IPS DF 4.7 (cell line): ENCODE data around the gene ZNF394.

Experiments used
- DNase-seq: peaks from one replicate; pipeline ENCODE4 v3.0.0-alpha.2; 2013; ENCODE audit warnings: low spot score; ENCODE audit errors: extremely low read depth

Gene ZNF394

GRCh38 chr7:99493823-99494222 lies 6.3 kb downstream of the ZNF394 start:
- no peak for DNase-seq

GRCh38 chr7:99490878-99491277 lies 9.2 kb downstream of the ZNF394 start:
- DNase-seq, result no peak

GRCh38 chr7:99489235-99489634 lies 10.8 kb downstream of the ZNF394 start:
- no peak for DNase-seq

- DNase-seq, result no peak
Measured at GRCh38 chr7:99485094-99485493, 15.0 kb downstream of the ZNF394 start.

- no peak for DNase-seq
Measured at GRCh38 chr7:99478464-99479440, 21.3 kb downstream of the ZNF394 start.

- DNase-seq, result no peak
Measured at GRCh38 chr7:99476107-99476506, 24.0 kb downstream of the ZNF394 start.

GRCh38 chr7:99473315-99473596 lies 26.8 kb downstream of the ZNF394 start:
- no peak for DNase-seq

- DNase-seq, result peak; percentile 83
Measured at GRCh38 chr7:99472561-99473314, 27.3 kb downstream of the ZNF394 start, which contains the start of gene ZNF789. Gene ZNF789 (plus strand): TSS chr7:99472890. CDS start chr7:99476457, 3,567 bp downstream.

- no peak for DNase-seq
Measured at GRCh38 chr7:99469381-99470065, 30.6 kb downstream of the ZNF394 start.

GRCh38 chr7:99468336-99468918 lies 31.7 kb downstream of the ZNF394 start:
- DNase-seq, result no peak

- DNase-seq, result no peak
Measured at GRCh38 chr7:99465421-99465768, 34.7 kb downstream of the ZNF394 start.

- DNase-seq, result no peak
Measured at GRCh38 chr7:99461221-99461620, 38.9 kb downstream of the ZNF394 start.

GRCh38 chr7:99460651-99461050 lies 39.4 kb downstream of the ZNF394 start:
- DNase-seq, result no peak

- DNase-seq, result no peak
Measured at GRCh38 chr7:99459087-99459486, 41.0 kb downstream of the ZNF394 start.

- no peak for DNase-seq
Measured at GRCh38 chr7:99457650-99458493, 42.2 kb downstream of the ZNF394 start.

GRCh38 chr7:99457050-99457649 lies 42.9 kb downstream of the ZNF394 start:
- DNase-seq, result no peak

GRCh38 chr7:99456288-99456687 lies 43.8 kb downstream of the ZNF394 start:
- no peak for DNase-seq

GRCh38 chr7:99455874-99456273 lies 44.2 kb downstream of the ZNF394 start:
- no peak for DNase-seq

GRCh38 chr7:99453105-99453504 lies 47.0 kb downstream of the ZNF394 start:
- no peak for DNase-seq

GRCh38 chr7:99452541-99452940 lies 47.5 kb downstream of the ZNF394 start:
- DNase-seq, result no peak
